ENCODE results near the gene DIP2A.
"Not testable (repeated sequence)": the region's sequence is repeated elsewhere in the genome, so short reads cannot be mapped to it uniquely, and the experiment has no call there.

DIP2A gene

DNA sequence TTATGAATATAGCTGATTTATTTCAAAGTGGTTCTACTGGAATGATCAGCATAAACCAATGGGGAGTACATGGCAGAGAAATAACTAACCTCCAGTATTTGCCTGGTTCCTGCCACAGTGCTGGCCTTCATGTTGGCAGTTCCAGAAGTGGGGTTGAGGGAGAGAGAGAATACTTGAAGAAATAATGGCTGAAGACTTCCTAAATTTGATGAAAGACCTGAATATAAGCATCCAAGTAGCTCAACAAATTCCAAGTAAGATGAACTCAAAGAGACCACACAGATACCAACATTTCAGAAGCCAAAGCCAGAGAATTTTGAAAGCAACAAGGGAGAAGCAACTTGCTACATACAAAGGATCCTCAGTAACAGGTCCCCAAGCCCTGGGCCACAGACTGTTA is 111.9 kb downstream of the DIP2A start:
- H2BK5ac ChIP-seq (ENCODE audit: low read depth, low read length, poor library complexity), result no peak overlapping the region
- H3K4me3 ChIP-seq (ENCODE audit: low read depth, low read length), result no peak overlapping the region
- H3K18ac ChIP-seq (ENCODE audit: low read length), result no peak overlapping the region
- H2AFZ ChIP-seq (ENCODE audit: insufficient read depth, low read length, poor library complexity), result no peak overlapping the region
- no peak overlapping the region for H4K8ac ChIP-seq (ENCODE audit: low read depth, low read length)
- H3K4me2 ChIP-seq (ENCODE audit: low read length), result no peak overlapping the region
- H3K14ac ChIP-seq (ENCODE audit: low read length), result no peak overlapping the region
- no peak overlapping the region for H3K4ac ChIP-seq (ENCODE audit: low read depth, low read length)
- H3K79me2 ChIP-seq (ENCODE audit: control insufficient read depth, insufficient read depth, low read length, poor library complexity), result no peaks in the 10 kb centered on the region
- H3K9ac ChIP-seq (ENCODE audit: low read length), result no peak overlapping the region
- H3K27ac ChIP-seq (ENCODE audit: low read depth, low read length), result no peak overlapping the region
- no peak for DNase-seq
- H4K91ac ChIP-seq (ENCODE audit: low read depth, low read length), result no peak overlapping the region
- no peak overlapping the region for H2BK120ac ChIP-seq (ENCODE audit: insufficient read depth, low read length, poor library complexity)
- no peak overlapping the region for H3K23ac ChIP-seq (ENCODE audit: low read length)
- no peaks in the 10 kb centered on the region for H3K79me1 ChIP-seq (ENCODE audit: low read length)
- H3K4me1 ChIP-seq (ENCODE audit: control insufficient read depth in 1 of 2, insufficient read depth in 2 of 2, low read length in 2 of 2), result no peaks in the 10 kb centered on the region
- H4K12ac ChIP-seq (ENCODE audit: low read depth, low read length), result no peak overlapping the region
- H2BK12ac ChIP-seq (ENCODE audit: low read length), result no peak overlapping the region
- H3K9me3 ChIP-seq (ENCODE audit: insufficient read depth, low read depth, low read length), result peaks cover 5% of the 10 kb centered on the region
- H3K27me3 ChIP-seq (ENCODE audit: insufficient read depth, low read length), result no peaks in the 10 kb centered on the region
- H2AK5ac ChIP-seq (ENCODE audit: low read length), result no peak overlapping the region
- peaks cover 27 to 32% of the 10 kb centered on the region in 2 experiments for H3K36me3 ChIP-seq (ENCODE audit: control insufficient read depth in 1 of 2, insufficient read depth in 2 of 2, low read length in 2 of 2)

DNA sequence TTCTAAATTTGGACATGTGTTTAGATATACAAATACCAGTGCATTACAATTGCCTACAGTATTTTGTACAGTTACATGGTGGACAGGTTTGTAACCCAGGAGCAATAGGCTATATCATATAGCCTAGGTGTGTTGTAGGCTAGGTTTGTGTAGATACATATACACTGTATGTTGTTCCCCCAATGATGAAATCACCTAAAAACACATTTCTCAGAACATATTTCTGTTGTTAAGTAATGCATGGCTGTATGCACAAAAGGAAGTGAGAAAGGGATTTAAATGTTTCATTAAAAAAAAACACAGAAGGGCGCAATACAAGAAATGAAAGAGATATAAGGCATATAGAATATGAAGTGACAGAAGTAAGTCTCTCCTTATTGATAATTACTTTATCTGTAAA is 114.2 kb downstream of the DIP2A start:
- no peak overlapping the region for H4K91ac ChIP-seq (ENCODE audit: low read depth, low read length)
- DNase-seq, result no peak
- no peak overlapping the region for H3K18ac ChIP-seq (ENCODE audit: low read length)
- H3K4me2 ChIP-seq (ENCODE audit: low read length), result no peak overlapping the region
- H3K27me3 ChIP-seq (ENCODE audit: insufficient read depth, low read length), result no peaks in the 10 kb centered on the region
- H2AFZ ChIP-seq (ENCODE audit: insufficient read depth, low read length, poor library complexity), result no peak overlapping the region
- H3K36me3 ChIP-seq (ENCODE audit: control insufficient read depth in 1 of 2, insufficient read depth in 2 of 2, low read length in 2 of 2), result peaks cover 10 to 13% of the 10 kb centered on the region in 2 experiments
- no peaks in the 10 kb centered on the region for H3K79me2 ChIP-seq (ENCODE audit: control insufficient read depth, insufficient read depth, low read length, poor library complexity)
- no peak overlapping the region for H3K27ac ChIP-seq (ENCODE audit: low read depth, low read length)
- H3K9me3 ChIP-seq (ENCODE audit: insufficient read depth, low read depth, low read length), result peaks cover 2% of the 10 kb centered on the region
- no peak overlapping the region for H4K8ac ChIP-seq (ENCODE audit: low read depth, low read length)
- H2BK12ac ChIP-seq (ENCODE audit: low read length), result no peak overlapping the region
- H3K23ac ChIP-seq (ENCODE audit: low read length), result no peak overlapping the region
- H4K12ac ChIP-seq (ENCODE audit: low read depth, low read length), result no peak overlapping the region
- no CpG with 5 or more reads among the region's 1 CpG for WGBS (ENCODE audit: extremely low coverage, insufficient coverage, insufficient read length)
- H3K4ac ChIP-seq (ENCODE audit: low read depth, low read length), result no peak overlapping the region
- no peaks in the 10 kb centered on the region for H3K4me1 ChIP-seq (ENCODE audit: control insufficient read depth in 1 of 2, insufficient read depth in 2 of 2, low read length in 2 of 2)
- no peak overlapping the region for H3K14ac ChIP-seq (ENCODE audit: low read length)
- no peak overlapping the region for H3K9ac ChIP-seq (ENCODE audit: low read length)
- H2AK5ac ChIP-seq (ENCODE audit: low read length), result no peak overlapping the region
- H2BK5ac ChIP-seq (ENCODE audit: low read depth, low read length, poor library complexity), result no peak overlapping the region
- H2BK120ac ChIP-seq (ENCODE audit: insufficient read depth, low read length, poor library complexity), result no peak overlapping the region
- H3K79me1 ChIP-seq (ENCODE audit: low read length), result no peaks in the 10 kb centered on the region
- no peak overlapping the region for H3K4me3 ChIP-seq (ENCODE audit: low read depth, low read length)

DNA sequence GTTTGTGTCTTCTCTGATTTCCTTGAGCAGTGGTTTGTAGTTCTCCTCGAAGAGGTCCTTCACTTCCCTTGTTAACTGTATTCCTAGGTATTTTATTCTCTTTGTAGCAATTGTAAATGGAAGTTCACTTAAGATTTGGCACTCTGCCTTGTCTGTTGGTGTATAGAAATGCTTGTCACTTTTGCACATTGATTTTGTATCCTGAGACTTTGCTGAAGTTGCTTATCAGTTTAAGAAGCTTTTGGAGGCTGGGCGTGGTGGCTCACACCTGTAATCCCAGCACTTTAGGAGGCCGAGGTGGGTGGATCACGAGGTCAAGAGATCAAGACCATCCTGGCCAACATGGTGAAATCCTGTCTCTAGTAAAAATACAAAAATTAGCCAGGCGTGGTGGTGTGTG is 119.1 kb downstream of the DIP2A start:
- H4K12ac ChIP-seq (ENCODE audit: low read depth, low read length); H3K4me1 ChIP-seq (ENCODE audit: control insufficient read depth in 1 of 2, insufficient read depth in 2 of 2, low read length in 2 of 2); H3K27me3 ChIP-seq (ENCODE audit: insufficient read depth, low read length); H3K18ac ChIP-seq (ENCODE audit: low read length); H4K91ac ChIP-seq (ENCODE audit: low read depth, low read length); H3K4me3 ChIP-seq (ENCODE audit: low read depth, low read length); H2BK12ac ChIP-seq (ENCODE audit: low read length); H2BK120ac ChIP-seq (ENCODE audit: insufficient read depth, low read length, poor library complexity); H3K79me2 ChIP-seq (ENCODE audit: control insufficient read depth, insufficient read depth, low read length, poor library complexity); H3K79me1 ChIP-seq (ENCODE audit: low read length); DNase-seq; H3K9ac ChIP-seq (ENCODE audit: low read length); H3K23ac ChIP-seq (ENCODE audit: low read length); H2AFZ ChIP-seq (ENCODE audit: insufficient read depth, low read length, poor library complexity); H2BK5ac ChIP-seq (ENCODE audit: low read depth, low read length, poor library complexity); H2AK5ac ChIP-seq (ENCODE audit: low read length); H3K36me3 ChIP-seq (ENCODE audit: control insufficient read depth in 1 of 2, insufficient read depth in 2 of 2, low read length in 2 of 2); H3K4me2 ChIP-seq (ENCODE audit: low read length); H3K14ac ChIP-seq (ENCODE audit: low read length); H3K4ac ChIP-seq (ENCODE audit: low read depth, low read length); H3K27ac ChIP-seq (ENCODE audit: low read depth, low read length); H4K8ac ChIP-seq (ENCODE audit: low read depth, low read length): not testable (repeated sequence)
- no CpG with 5 or more reads among the region's 5 CpGs for WGBS (ENCODE audit: extremely low coverage, insufficient coverage, insufficient read length)
- peaks cover 11% of the 10 kb centered on the region for H3K9me3 ChIP-seq (ENCODE audit: insufficient read depth, low read depth, low read length)

DNA sequence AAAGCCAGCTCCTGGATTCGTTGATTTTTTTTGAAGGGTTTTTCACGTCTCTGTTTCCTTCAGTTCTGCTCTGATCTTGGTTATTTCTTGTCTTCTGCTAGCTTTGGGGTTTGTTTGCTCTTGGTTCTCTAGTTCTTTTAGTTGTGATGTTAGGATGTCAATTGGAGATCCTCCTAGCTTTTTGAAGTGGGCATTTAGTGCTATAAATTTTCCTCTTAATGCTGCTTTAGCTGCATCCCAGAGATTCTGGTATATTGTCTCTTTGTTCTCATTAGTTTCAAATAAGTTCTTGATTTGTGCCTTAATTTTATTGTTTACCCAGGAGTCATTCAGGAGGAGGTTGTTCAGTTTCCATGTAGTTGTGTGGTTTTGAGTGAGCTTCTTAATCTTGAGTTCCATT is 120.7 kb downstream of the DIP2A start:
- not testable (repeated sequence) for H4K91ac ChIP-seq (ENCODE audit: low read depth, low read length); H4K12ac ChIP-seq (ENCODE audit: low read depth, low read length); H3K4me2 ChIP-seq (ENCODE audit: low read length); H3K27me3 ChIP-seq (ENCODE audit: insufficient read depth, low read length); H3K27ac ChIP-seq (ENCODE audit: low read depth, low read length); H3K18ac ChIP-seq (ENCODE audit: low read length); DNase-seq; H4K8ac ChIP-seq (ENCODE audit: low read depth, low read length); H3K4me3 ChIP-seq (ENCODE audit: low read depth, low read length); H3K14ac ChIP-seq (ENCODE audit: low read length); H2AFZ ChIP-seq (ENCODE audit: insufficient read depth, low read length, poor library complexity); H3K79me1 ChIP-seq (ENCODE audit: low read length); H2BK12ac ChIP-seq (ENCODE audit: low read length); H2BK5ac ChIP-seq (ENCODE audit: low read depth, low read length, poor library complexity); H3K79me2 ChIP-seq (ENCODE audit: control insufficient read depth, insufficient read depth, low read length, poor library complexity); H3K9ac ChIP-seq (ENCODE audit: low read length); H3K36me3 ChIP-seq (ENCODE audit: control insufficient read depth in 1 of 2, insufficient read depth in 2 of 2, low read length in 2 of 2); H3K4me1 ChIP-seq (ENCODE audit: control insufficient read depth in 1 of 2, insufficient read depth in 2 of 2, low read length in 2 of 2); H3K4ac ChIP-seq (ENCODE audit: low read depth, low read length); H2BK120ac ChIP-seq (ENCODE audit: insufficient read depth, low read length, poor library complexity); H3K23ac ChIP-seq (ENCODE audit: low read length); H2AK5ac ChIP-seq (ENCODE audit: low read length)
- peaks cover 12% of the 10 kb centered on the region for H3K9me3 ChIP-seq (ENCODE audit: insufficient read depth, low read depth, low read length)
- no CpG with 5 or more reads among the region's 2 CpGs for WGBS (ENCODE audit: extremely low coverage, insufficient coverage, insufficient read length)

All from trophoblast cell (in vitro differentiated cells and primary cell).